ENCODE data around the gene COL19A1.

The COL19A1 gene

DNA sequence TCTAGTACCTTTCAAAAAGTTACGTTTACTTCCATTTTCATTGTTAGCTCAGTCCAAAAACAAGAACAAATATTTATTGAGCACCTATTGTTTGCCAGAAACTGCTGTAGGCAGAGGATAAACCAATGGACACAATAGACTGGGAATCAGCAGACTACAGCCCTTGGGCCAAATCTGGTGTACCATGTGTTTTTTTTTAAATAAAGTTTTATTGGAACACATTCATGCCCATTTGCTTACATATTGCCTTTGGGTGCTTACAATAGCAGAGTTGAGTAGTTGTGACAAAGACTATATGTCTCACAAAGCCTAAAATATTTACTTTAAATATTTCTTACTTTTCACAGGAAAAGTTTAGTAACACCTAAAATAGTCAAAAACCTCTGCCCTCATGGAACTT is 220.4 kb downstream of the COL19A1 start:
- intact Hi-C loops (cut with DNase I; ENCODE audit: low total_unique reads) = no loop called here
- Histone ChIP-seq H3K27me3 (no peaks in the 10 kb centered on the region), H3K4me3 (no peak overlapping the region), H3K36me3 (no peaks in the 10 kb centered on the region), H3K27ac (no peak overlapping the region), H3K4me1 (no peaks in the 10 kb centered on the region), H3K9me3 (no peaks in the 10 kb centered on the region)
- TF ChIP-seq, protein P1, sequence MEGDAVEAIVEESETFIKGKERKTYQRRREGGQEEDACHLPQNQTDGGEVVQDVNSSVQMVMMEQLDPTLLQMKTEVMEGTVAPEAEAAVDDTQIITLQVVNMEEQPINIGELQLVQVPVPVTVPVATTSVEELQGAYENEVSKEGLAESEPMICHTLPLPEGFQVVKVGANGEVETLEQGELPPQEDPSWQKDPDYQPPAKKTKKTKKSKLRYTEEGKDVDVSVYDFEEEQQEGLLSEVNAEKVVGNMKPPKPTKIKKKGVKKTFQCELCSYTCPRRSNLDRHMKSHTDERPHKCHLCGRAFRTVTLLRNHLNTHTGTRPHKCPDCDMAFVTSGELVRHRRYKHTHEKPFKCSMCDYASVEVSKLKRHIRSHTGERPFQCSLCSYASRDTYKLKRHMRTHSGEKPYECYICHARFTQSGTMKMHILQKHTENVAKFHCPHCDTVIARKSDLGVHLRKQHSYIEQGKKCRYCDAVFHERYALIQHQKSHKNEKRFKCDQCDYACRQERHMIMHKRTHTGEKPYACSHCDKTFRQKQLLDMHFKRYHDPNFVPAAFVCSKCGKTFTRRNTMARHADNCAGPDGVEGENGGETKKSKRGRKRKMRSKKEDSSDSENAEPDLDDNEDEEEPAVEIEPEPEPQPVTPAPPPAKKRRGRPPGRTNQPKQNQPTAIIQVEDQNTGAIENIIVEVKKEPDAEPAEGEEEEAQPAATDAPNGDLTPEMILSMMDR (IDR thresholded peaks at IDR 0.05) = no peak
- DNase-seq = no peak

DNA sequence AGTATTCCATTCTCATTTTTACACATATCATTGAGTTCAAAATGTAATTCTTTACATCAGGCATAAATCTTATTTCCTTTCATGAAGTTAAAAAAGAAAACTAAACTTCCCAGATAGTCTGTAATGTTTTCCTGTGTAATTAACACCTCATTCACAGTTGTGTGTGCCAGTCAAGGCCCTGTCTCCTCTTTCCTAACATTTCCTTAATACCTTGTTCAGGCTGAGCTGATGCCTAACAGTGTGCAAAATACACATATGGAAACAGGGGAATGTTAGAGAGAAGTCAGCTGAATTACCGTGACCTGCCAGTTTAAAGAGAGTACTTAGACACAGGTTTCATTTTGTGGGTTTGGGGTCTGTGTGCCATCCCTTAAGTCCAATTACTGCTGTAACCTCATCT is 227.8 kb downstream of the COL19A1 start:
- intact Hi-C loops (cut with DNase I; ENCODE audit: low total_unique reads) = no loop called here
- H3K9me3 ChIP-seq = no peaks in the 10 kb centered on the region
- TF ChIP-seq, protein P1 (IDR thresholded peaks at IDR 0.05) = no peak
- H3K27ac ChIP-seq = no peak overlapping the region
- H3K36me3 ChIP-seq = no peaks in the 10 kb centered on the region
- H3K4me1 ChIP-seq = no peaks in the 10 kb centered on the region
- DNase-seq = no peak
- H3K4me3 ChIP-seq = no peak overlapping the region
- H3K27me3 ChIP-seq = no peaks in the 10 kb centered on the region

DNA sequence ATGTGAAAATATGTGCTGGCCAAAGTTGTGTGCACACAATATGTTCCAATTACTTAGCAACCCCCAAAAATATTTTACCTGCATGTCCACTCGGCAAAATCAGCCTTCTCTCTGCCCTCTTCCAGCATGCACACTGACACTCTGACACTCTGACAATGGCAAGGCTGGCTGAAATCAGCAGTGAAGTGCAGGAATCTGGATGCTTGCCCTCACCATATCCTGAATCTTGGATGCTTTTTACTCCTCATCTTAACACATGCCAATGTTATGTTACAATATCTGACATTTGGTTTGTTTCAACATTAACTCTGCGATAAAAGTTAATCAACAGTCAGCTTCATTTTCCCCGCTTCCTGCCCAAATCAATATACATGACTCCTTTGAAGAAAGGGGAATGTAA is 233.4 kb downstream of the COL19A1 start:
- Histone ChIP-seq H3K36me3 (no peaks in the 10 kb centered on the region), H3K4me3 (no peak overlapping the region), H3K9me3 (no peaks in the 10 kb centered on the region), H3K27me3 (no peaks in the 10 kb centered on the region), H3K4me1 (no peaks in the 10 kb centered on the region), H3K27ac (no peak overlapping the region)
- TF ChIP-seq, protein P1 (IDR thresholded peaks at IDR 0.05) = no peak
- intact Hi-C loops (cut with DNase I; ENCODE audit: low total_unique reads) = loop anchor here (10.0 kb wide), 1 partner anchor 265 kb away; no protein-coding TSS in a partner anchor
- DNase-seq = no peak

DNA sequence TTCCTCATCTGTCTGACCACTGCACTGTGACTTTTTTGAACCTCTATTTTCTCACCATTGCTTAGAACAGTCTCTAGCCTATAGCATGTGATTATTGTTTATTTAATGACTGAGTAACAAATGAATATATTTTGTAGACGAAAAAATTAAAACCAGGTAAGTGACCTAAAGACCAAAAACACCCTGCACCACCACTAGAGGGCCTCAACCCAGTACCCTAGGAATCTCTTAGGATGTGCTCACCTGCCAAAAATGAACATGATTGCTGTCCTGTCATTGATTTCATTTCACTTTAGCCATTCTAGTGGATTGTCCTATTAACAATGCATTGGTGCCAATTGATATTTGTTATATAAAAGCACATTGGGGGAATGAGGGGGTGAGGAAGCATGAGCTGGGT is 237.4 kb downstream of the COL19A1 start:
- Histone ChIP-seq H3K4me1 (no peaks in the 10 kb centered on the region), H3K27ac (no peak overlapping the region), H3K9me3 (no peaks in the 10 kb centered on the region), H3K4me3 (no peak overlapping the region), H3K27me3 (no peaks in the 10 kb centered on the region), H3K36me3 (no peaks in the 10 kb centered on the region)
- intact Hi-C loops (cut with DNase I; ENCODE audit: low total_unique reads) = loop anchor here (10.0 kb wide), 1 partner anchor 269 kb away; no protein-coding TSS in a partner anchor
- DNase-seq = no peak
- TF ChIP-seq, protein P1 (IDR thresholded peaks at IDR 0.05) = no peak

DNA sequence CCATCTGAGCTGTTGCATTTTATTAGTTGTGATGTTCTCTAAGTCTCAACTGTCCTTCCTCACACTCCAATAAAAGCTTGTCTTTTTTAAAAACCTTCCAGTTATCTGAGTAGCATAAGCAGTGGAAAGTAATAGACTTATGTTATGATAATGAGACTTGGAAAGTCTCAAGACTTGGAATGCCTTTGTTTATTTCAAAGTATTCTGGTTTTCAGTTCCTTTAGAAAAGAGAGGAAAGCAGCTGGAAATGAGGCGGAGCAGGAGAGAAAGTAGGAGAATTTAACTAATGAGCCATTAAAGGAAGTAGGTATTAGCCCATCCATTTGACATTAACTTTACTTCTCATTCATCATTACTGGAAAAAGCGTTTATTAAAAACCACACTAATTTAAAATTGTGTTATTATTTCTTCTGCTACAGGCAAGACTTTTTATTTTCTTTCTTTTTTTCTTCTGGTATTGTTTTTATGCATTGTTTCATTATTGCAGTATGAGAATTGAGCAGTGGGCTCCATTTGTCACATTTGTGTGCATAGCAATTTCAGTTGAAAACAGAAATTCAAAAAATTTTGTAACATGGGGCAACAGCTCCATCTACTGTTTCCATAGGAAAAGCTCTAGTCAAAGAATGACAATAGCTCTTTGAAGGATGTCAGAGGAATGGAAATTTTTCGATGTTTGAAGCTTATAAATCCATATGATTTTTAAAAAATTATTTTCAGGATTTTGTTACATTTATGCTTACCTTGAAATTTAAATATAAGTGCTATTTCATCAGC is 241.7 kb downstream of the COL19A1 start:
- Histone ChIP-seq H3K36me3 (no peaks in the 10 kb centered on the region), H3K9me3 (no peaks in the 10 kb centered on the region), H3K4me3 (no peak overlapping the region), H3K27me3 (no peaks in the 10 kb centered on the region), H3K27ac (no peak overlapping the region), H3K4me1 (no peaks in the 10 kb centered on the region)
- no peak for DNase-seq
- TF ChIP-seq, protein P1 (IDR thresholded peaks at IDR 0.05) = peak; percentile 59 to 67
- intact Hi-C loops (cut with DNase I; ENCODE audit: low total_unique reads) = loop anchor here (10.0 kb wide), 1 partner anchor 273 kb away; no protein-coding TSS in a partner anchor
